GM23248 (cell line): ENCODE data around the gene ARSH. TPM values are rescaled to one million over a fixed set of nuclear protein-coding genes. Genes with fewer than 3 reads are reported as not detected.
"Not testable (repeated sequence)": the region's sequence is repeated elsewhere in the genome, so short reads cannot be mapped to it uniquely, and the experiment has no call there.

Experiments used
- DNase-seq: peaks from one replicate; pipeline ENCODE4 v3.0.0-alpha.2; 2015
- H2AFZ ChIP-seq: fragments of 200-600 bp; sonication (generic); 2 replicates; pipeline ENCODE4 v1.6.1; 2016; ENCODE audit warnings: antibody characterized with exemption
- H3F3A ChIP-seq: fragments of 200-600 bp; sonication (generic); 2 replicates; pipeline ENCODE4 v1.6.1; 2016; ENCODE audit warnings: mild to moderate bottlenecking, antibody characterized with exemption, mixed run types; ENCODE audit not compliant: insufficient read depth
- H3K27ac ChIP-seq: fragments of 200-600 bp; sonication (generic); 2 replicates; pipeline ENCODE4 v1.5.1; 2016; ENCODE audit warnings: mild to moderate bottlenecking
- H3K27me3 ChIP-seq: fragments of 200-600 bp; sonication (generic); replicated peaks from 2 replicates; pipeline ENCODE4 v1.6.1; 2016; ENCODE audit warnings: mild to moderate bottlenecking; ENCODE audit not compliant: insufficient read depth
- H3K36me3 ChIP-seq: fragments of 200-600 bp; sonication (generic); 2 replicates; pipeline ENCODE4 v1.6.1; 2016; ENCODE audit warnings: low read depth, mild to moderate bottlenecking
- H3K4me1 ChIP-seq: fragments of 200-600 bp; sonication (generic); 2 replicates; pipeline ENCODE4 v1.6.1; 2016; ENCODE audit warnings: mild to moderate bottlenecking; ENCODE audit not compliant: insufficient read depth
- H3K4me2 ChIP-seq: fragments of 200-600 bp; sonication (generic); one replicate; pipeline ENCODE4 v1.6.1; 2016; ENCODE audit warnings: mild to moderate bottlenecking; ENCODE audit not compliant: unreplicated experiment
- H3K4me3 ChIP-seq: fragments of 200-600 bp; sonication (generic); 2 replicates; pipeline ENCODE4 v1.5.1; 2016; ENCODE audit warnings: mild to moderate bottlenecking
- H3K79me2 ChIP-seq: fragments of 200-600 bp; sonication (generic); 2 replicates; pipeline ENCODE4 v1.6.1; 2016; ENCODE audit warnings: mild to moderate bottlenecking; ENCODE audit not compliant: insufficient read depth
- H3K9ac ChIP-seq: fragments of 200-600 bp; sonication (generic); 2 replicates; pipeline ENCODE4 v1.6.1; 2016; ENCODE audit warnings: mild to moderate bottlenecking
- H3K9me2 ChIP-seq: fragments of 200-600 bp; sonication (generic); 2 replicates; pipeline ENCODE4 v1.6.1; 2016; ENCODE audit warnings: mixed run types, mild to moderate bottlenecking, moderate library complexity; ENCODE audit not compliant: insufficient read depth
- H3K9me3 ChIP-seq: fragments of 200-600 bp; sonication (generic); one replicate; pipeline ENCODE4 v1.6.1; 2017; ENCODE audit warnings: low read depth
- H4K20me1 ChIP-seq: fragments of 200-600 bp; sonication (generic); 2 replicates; pipeline ENCODE4 v1.6.0; 2016; ENCODE audit not compliant: insufficient read depth
- EZH2 ChIP-seq: fragments of 200-600 bp; sonication (generic); IDR thresholded peaks from 2 replicates; pipeline ENCODE4 v1.6.1; 2018; ENCODE audit warnings: antibody characterized with exemption, mild to moderate bottlenecking; ENCODE audit not compliant: insufficient read depth, poor library complexity, severe bottlenecking
- EZH2phosphoT487 ChIP-seq: fragments of 200-600 bp; sonication (generic); IDR thresholded peaks from 2 replicates; pipeline ENCODE4 v1.6.1; 2018; ENCODE audit warnings: antibody characterized with exemption, moderate library complexity, mild to moderate bottlenecking, low read depth; ENCODE audit not compliant: insufficient read depth
- WGBS, 2 experiments: methylation state at CpG; one replicate each; pipeline ENCODE4 v1.1.6; 2015 to 2017; ENCODE audit warnings: low lambda C conversion rate in 2 of 2, low coverage in 1 of 2; ENCODE audit errors: missing lambda C conversion rate in 2 of 2; 5-methylcytosine and 5-hydroxymethylcytosine counted together
- in situ Hi-C: fragments of 300-500 bp; cut with MboI; formaldehyde crosslinking; loops from 2 replicates; pipeline ENCODE4 v1.15.0; 2020
- polyA plus RNA-seq: library from polyadenylated mRNA; unstranded; fragments of >200 nt; fragmentation: Nextera tagmentation; extraction: Ambion mirVana; gene quantifications from 2 replicates; pipeline ENCODE4 v1.2.1, GENCODE V29; 2016
- total RNA-seq: library from RNA; depleted of rRNA; stranded (reverse); fragments of >200 nt; shearing (Covaris generic); gene quantifications from 2 replicates; pipeline ENCODE4 v1.2.3, GENCODE V29; 2014

ARSH gene
- total and polyA plus RNA-seq, 2 experiments from 2014 or later = not detected

GRCh38 chrX:2969021-2969420 lies 37.3 kb upstream of the ARSH start:
- no peaks in the 10 kb centered on the region for H3K27me3 ChIP-seq
- H3K4me2 ChIP-seq = no peak overlapping the region
- no peak overlapping the region for H3K9ac ChIP-seq
- no peak for DNase-seq
- TF ChIP-seq EZH2 = no peak
- TF ChIP-seq EZH2phosphoT487 = no peak
- peaks cover 3% of the 10 kb centered on the region; the same call in 1 of the 2 replicates for H3K4me1 ChIP-seq
- H3K27ac ChIP-seq = no peak overlapping the region
- H3K36me3 ChIP-seq = no peaks in the 10 kb centered on the region
- no peak overlapping the region for H3K4me3 ChIP-seq
- in situ Hi-C loops = no loop called here
- no peak overlapping the region for H2AFZ ChIP-seq
- WGBS, 2 experiments = 49 to 54% methylated on average over 6 of the region's 6 CpGs
- no peaks in the 10 kb centered on the region for H3F3A ChIP-seq
- no peaks in the 10 kb centered on the region for H3K9me3 ChIP-seq
- no peaks in the 10 kb centered on the region for H3K79me2 ChIP-seq
- H3K9me2 ChIP-seq = no peaks in the 10 kb centered on the region
- no peaks in the 10 kb centered on the region for H4K20me1 ChIP-seq

DNA sequence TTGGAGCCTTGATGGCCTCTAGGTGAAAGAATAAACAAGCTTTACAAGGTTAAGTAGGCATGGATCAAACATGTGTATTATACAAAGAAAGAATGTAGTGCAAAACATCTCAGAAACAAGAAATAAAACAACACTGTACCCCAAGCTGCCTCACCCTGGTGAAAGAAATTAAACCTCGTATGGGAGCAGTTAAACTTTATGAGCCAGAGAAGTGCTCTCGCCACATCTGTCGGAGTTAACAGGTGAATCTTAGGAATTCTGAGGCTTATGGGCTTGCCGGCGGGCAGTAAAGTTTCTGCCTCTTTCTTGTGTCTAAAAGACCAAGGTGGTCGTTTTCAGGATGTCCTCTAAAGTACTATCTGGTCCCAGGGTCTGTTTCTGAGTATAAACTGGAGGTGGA lies 34.0 kb upstream of the ARSH start:
- H3K79me2 ChIP-seq = no peaks in the 10 kb centered on the region
- no peak overlapping the region for H3K9ac ChIP-seq
- TF ChIP-seq EZH2phosphoT487 (no peak), EZH2 (no peak)
- H3K4me1 ChIP-seq = peaks cover 3% of the 10 kb centered on the region; the same call in 1 of the 2 replicates
- H3K9me2 ChIP-seq = no peaks in the 10 kb centered on the region
- no peak overlapping the region for H3K27ac ChIP-seq
- in situ Hi-C loops = no loop called here
- H3K4me3 ChIP-seq = no peak overlapping the region
- no peaks in the 10 kb centered on the region for H3K9me3 ChIP-seq
- H3K27me3 ChIP-seq = no peaks in the 10 kb centered on the region
- H4K20me1 ChIP-seq = no peaks in the 10 kb centered on the region
- DNase-seq = no peak
- 34 to 43% methylated on average over 6 of the region's 6 CpGs for WGBS, 2 experiments
- no peak overlapping the region for H2AFZ ChIP-seq
- H3F3A ChIP-seq = no peaks in the 10 kb centered on the region
- H3K4me2 ChIP-seq = no peak overlapping the region
- H3K36me3 ChIP-seq = no peaks in the 10 kb centered on the region

DNA sequence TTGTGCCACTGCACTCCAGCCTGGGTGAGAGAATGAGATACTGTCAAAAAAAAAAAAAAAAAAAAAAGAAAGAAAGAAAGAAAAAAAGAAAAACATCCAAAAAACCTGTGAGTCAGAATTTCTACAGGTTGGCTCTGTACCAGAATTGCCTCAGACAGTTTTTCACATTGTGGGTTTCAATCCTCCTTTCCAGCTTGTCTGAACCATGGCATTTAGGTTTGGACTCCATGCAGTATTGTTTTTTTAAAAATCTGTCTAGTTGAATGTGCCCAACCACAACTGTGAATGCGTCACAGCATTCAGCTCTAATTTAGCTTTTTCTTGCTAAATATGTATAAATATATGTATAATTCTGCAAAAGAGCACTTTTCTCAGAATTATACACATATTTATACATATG lies 31.4 kb upstream of the ARSH start:
- H3F3A ChIP-seq = no peaks in the 10 kb centered on the region
- H3K27me3 ChIP-seq = no peaks in the 10 kb centered on the region
- H3K9me2 ChIP-seq = no peaks in the 10 kb centered on the region
- H3K4me1 ChIP-seq = no peaks in the 10 kb centered on the region
- no peak overlapping the region for H3K27ac ChIP-seq
- 63 to 79% methylated on average over 1 of the region's 1 CpG for WGBS, 2 experiments
- H4K20me1 ChIP-seq = no peaks in the 10 kb centered on the region
- no peaks in the 10 kb centered on the region for H3K36me3 ChIP-seq
- in situ Hi-C loops = no loop called here
- H3K4me3 ChIP-seq = no peak overlapping the region
- H2AFZ ChIP-seq = no peak overlapping the region
- no peaks in the 10 kb centered on the region for H3K79me2 ChIP-seq
- DNase-seq = peak; percentile 4
- no peak overlapping the region for H3K9ac ChIP-seq
- H3K9me3 ChIP-seq = no peaks in the 10 kb centered on the region
- H3K4me2 ChIP-seq = no peak overlapping the region
- TF ChIP-seq EZH2 = no peak
- no peak for TF ChIP-seq EZH2phosphoT487

DNA sequence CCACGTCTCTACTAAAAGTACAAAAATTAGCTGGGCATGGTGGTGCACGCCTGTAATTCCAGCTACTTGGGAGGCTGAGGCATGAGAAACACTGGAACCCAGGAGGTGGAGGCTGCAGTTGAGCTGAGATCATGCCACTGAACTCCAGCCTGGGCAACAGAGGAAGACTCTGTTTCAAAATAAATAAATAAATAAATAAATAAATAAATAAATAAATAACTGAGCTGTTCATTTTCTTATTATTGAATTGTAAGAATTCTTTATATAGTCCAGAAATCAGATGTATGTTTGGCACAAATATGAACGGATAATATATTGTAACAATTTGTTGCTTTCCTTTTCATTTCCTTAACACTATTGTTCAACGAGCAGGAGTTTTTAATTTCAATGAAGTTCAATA lies 27.7 kb upstream of the ARSH start:
- H3K4me1 ChIP-seq, H3K79me2 ChIP-seq, H3K9me2 ChIP-seq, H3K27ac ChIP-seq, H3F3A ChIP-seq, H3K4me2 ChIP-seq, H4K20me1 ChIP-seq, H3K36me3 ChIP-seq, in situ Hi-C loops, H3K9ac ChIP-seq, H3K27me3 ChIP-seq, H2AFZ ChIP-seq, DNase-seq, H3K4me3 ChIP-seq, H3K9me3 ChIP-seq: not testable (repeated sequence)
- WGBS, 2 experiments = 59 to 63% methylated on average over 4 of the region's 4 CpGs

- Histone ChIP-seq H3F3A (no peaks in the 10 kb centered on the region), H3K4me3 (no peak overlapping the region), H3K27ac (no peak overlapping the region), H3K9me2 (no peaks in the 10 kb centered on the region), H3K36me3 (no peaks in the 10 kb centered on the region), H2AFZ (no peak overlapping the region), H3K4me2 (no peak overlapping the region), H3K79me2 (no peaks in the 10 kb centered on the region), H3K4me1 (no peaks in the 10 kb centered on the region), H3K9me3 (no peaks in the 10 kb centered on the region), H3K27me3 (no peaks in the 10 kb centered on the region), H4K20me1 (no peaks in the 10 kb centered on the region), H3K9ac (no peak overlapping the region)
- 43 to 53% methylated on average over 4 of the region's 4 CpGs for WGBS, 2 experiments
- DNase-seq = no peak
- TF ChIP-seq EZH2phosphoT487 (no peak), EZH2 (no peak)
- in situ Hi-C loops = no loop called here
These were observed 22.0 kb upstream of the ARSH start for GRCh38 chrX:2984342-2984741.
